GM10266 (cell line): ENCODE data around the gene MARCHF3.
A peak's percentile ranks its signal among the peaks of the same experiment; 100 is the strongest.

Experiments used
- DNase-seq: peaks from one replicate; pipeline ENCODE4 v3.0.0; 2012; ENCODE audit errors: extremely low spot score
- CTCF ChIP-seq: IDR thresholded peaks from 2 replicates; pipeline ENCODE4 v1.5.1; 2012; ENCODE audit warnings: mild to moderate bottlenecking, low read depth; ENCODE audit not compliant: control insufficient read depth, insufficient read depth; ENCODE audit errors: missing control alignments

The MARCHF3 gene, protein sequence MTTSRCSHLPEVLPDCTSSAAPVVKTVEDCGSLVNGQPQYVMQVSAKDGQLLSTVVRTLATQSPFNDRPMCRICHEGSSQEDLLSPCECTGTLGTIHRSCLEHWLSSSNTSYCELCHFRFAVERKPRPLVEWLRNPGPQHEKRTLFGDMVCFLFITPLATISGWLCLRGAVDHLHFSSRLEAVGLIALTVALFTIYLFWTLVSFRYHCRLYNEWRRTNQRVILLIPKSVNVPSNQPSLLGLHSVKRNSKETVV

GRCh38 chr5:127030259-127031146, at the start of gene MARCHF3:
Gene MARCHF3, minus strand, starts transcription at chr5:127030558. Its CDS starts 112,387 bp downstream, at chr5:126918171.
- DNase-seq = peak; percentile 97

GRCh38 chr5:127079994-127080491, 49.7 kb upstream of the MARCHF3 start:
- DNase-seq = no peak
- no peak for TF ChIP-seq CTCF

More at GRCh38 chr5:127030259-127031146, at the start of gene MARCHF3:
- peak; percentile 24 for TF ChIP-seq CTCF

DNA sequence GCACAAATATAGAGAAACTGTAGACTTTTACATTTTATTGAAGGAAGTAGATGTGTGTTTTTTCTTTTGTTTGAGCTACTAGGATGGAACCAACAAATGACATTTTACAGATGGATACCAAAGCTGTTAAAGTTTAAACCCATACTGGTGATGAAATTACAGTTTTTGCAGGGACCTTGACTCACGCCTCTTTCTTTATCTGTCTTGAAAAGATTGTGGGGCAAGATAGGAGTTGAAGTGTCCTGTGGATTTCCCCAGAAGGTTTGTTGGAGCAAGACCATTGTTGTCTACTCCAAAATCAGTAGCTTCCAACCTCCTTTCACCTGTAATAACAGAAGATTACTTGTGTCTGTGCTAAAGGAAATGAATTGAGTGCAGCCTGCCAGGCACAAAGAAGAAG, 47.0 kb upstream of the MARCHF3 start:
- no peak for DNase-seq
- no peak for TF ChIP-seq CTCF

- DNase-seq = no peak
- TF ChIP-seq CTCF = no peak
Observed at GRCh38 chr5:127076315-127077129, 46.2 kb upstream of the MARCHF3 start.

GRCh38 chr5:127074466-127074865, 44.1 kb upstream of the MARCHF3 start:
- TF ChIP-seq CTCF = no peak
- DNase-seq = no peak

- peak; percentile 83 for DNase-seq
- TF ChIP-seq CTCF = no peak
Observed at GRCh38 chr5:127072861-127073846, 42.8 kb upstream of the MARCHF3 start, which contains the start of gene C5orf63. Gene C5orf63, minus strand, starts transcription at chr5:127073502. Its CDS starts 14,507 bp downstream, at chr5:127058995.
